Osteocyte (in vitro differentiated cells): ENCODE measurements around the gene C1QTNF5. TPM values are rescaled to one million over a fixed set of nuclear protein-coding genes. Genes with fewer than 3 reads are reported as not detected.

Experiments
- DNase-seq: peaks from one replicate; pipeline ENCODE4 v3.0.0; 2021; ENCODE audit warnings: mixed read lengths; ENCODE audit not compliant: unreplicated experiment; ENCODE audit errors: extremely low spot score
- H3K27ac Mint-ChIP-seq: one replicate; pipeline ENCODE4 v1.8.0; 2021; ENCODE audit warnings: mild to moderate bottlenecking, mixed read lengths; ENCODE audit not compliant: unreplicated experiment
- H3K27me3 Mint-ChIP-seq: one replicate; pipeline ENCODE4 v1.8.0; 2021; ENCODE audit warnings: mixed read lengths; ENCODE audit not compliant: unreplicated experiment
- H3K36me3 Mint-ChIP-seq: one replicate; pipeline ENCODE4 v1.8.0; 2021; ENCODE audit warnings: mixed read lengths; ENCODE audit not compliant: unreplicated experiment
- H3K4me1 Mint-ChIP-seq: one replicate; pipeline ENCODE4 v1.8.0; 2021; ENCODE audit warnings: mixed read lengths; ENCODE audit not compliant: unreplicated experiment
- H3K4me3 Mint-ChIP-seq: one replicate; pipeline ENCODE4 v1.8.0; 2021; ENCODE audit warnings: mild to moderate bottlenecking, moderate library complexity, mixed read lengths; ENCODE audit not compliant: unreplicated experiment
- H3K9me3 Mint-ChIP-seq: one replicate; pipeline ENCODE4 v1.8.0; 2021; ENCODE audit warnings: mixed read lengths; ENCODE audit not compliant: unreplicated experiment
- CTCF ChIP-seq: fragments of 200-600 bp; sonication (generic); IDR thresholded peaks from 2 replicates; pipeline ENCODE4 v1.5.0; 2021; ENCODE audit warnings: antibody characterized with exemption, mild to moderate bottlenecking, moderate library complexity
- total RNA-seq: library from RNA; stranded (reverse); gene quantifications from 2 replicates; pipeline ENCODE4 v1.2.1, GENCODE V29; 2021

C1QTNF5 gene
- total RNA-seq, 1 donor from 2014 or later = 8.4 TPM

GRCh38 chr11:119368121-119369034 is 27.7 kb upstream of the C1QTNF5 start:
- DNase-seq = no peak
- H3K9me3 Mint-ChIP-seq = no peaks in the 10 kb centered on the region

GRCh38 chr11:119367661-119368120 is 27.0 kb upstream of the C1QTNF5 start:
- Mint-ChIP-seq H3K4me1 (peaks cover 20% of the 10 kb centered on the region), H3K4me3 (no peak overlapping the region), H3K27me3 (peaks cover 31% of the 10 kb centered on the region), H3K9me3 (no peaks in the 10 kb centered on the region), H3K36me3 (no peaks in the 10 kb centered on the region), H3K27ac (no peak overlapping the region)
- TF ChIP-seq CTCF = no peak
- no peak for DNase-seq

More at GRCh38 chr11:119368121-119369034, 27.7 kb upstream of the C1QTNF5 start:
- TF ChIP-seq CTCF = no peak
- Mint-ChIP-seq H3K27ac (no peak overlapping the region), H3K27me3 (peaks cover 31% of the 10 kb centered on the region), H3K36me3 (no peaks in the 10 kb centered on the region), H3K4me3 (no peak overlapping the region), H3K4me1 (peaks cover 19% of the 10 kb centered on the region)

- TF ChIP-seq CTCF = no peak
- H3K4me1 Mint-ChIP-seq = peaks cover 27% of the 10 kb centered on the region
- no peak for DNase-seq
- H3K9me3 Mint-ChIP-seq = no peaks in the 10 kb centered on the region
- H3K27me3 Mint-ChIP-seq = peaks cover 31% of the 10 kb centered on the region
- H3K27ac Mint-ChIP-seq = no peak overlapping the region
- no peaks in the 10 kb centered on the region for H3K36me3 Mint-ChIP-seq
- H3K4me3 Mint-ChIP-seq = no peak overlapping the region
Observed at GRCh38 chr11:119366690-119367620, 26.3 kb upstream of the C1QTNF5 start.

- Mint-ChIP-seq H3K36me3 (no peaks in the 10 kb centered on the region), H3K4me1 (peaks cover 39% of the 10 kb centered on the region), H3K4me3 (peak overlapping the region; percentile 65), H3K27me3 (peaks cover 25% of the 10 kb centered on the region), H3K9me3 (no peaks in the 10 kb centered on the region), H3K27ac (no peak overlapping the region)
- no peak for DNase-seq
- no peak for TF ChIP-seq CTCF
Observed at GRCh38 chr11:119365071-119365591, 24.4 kb upstream of the C1QTNF5 start.
